H7 (cell line): ENCODE data around the gene UBE2F. TPM values are rescaled to one million over a fixed set of nuclear protein-coding genes. Genes with fewer than 3 reads are reported as not detected.
"Not testable (repeated sequence)": the region's sequence is repeated elsewhere in the genome, so short reads cannot be mapped to it uniquely, and the experiment has no call there.

Source experiments
- DNase-seq: peaks from one replicate; pipeline ENCODE4 v3.0.0; 2012
- H3K27me3 ChIP-seq: 2 replicates; pipeline ENCODE4 v1.6.0; 2011; ENCODE audit warnings: mild to moderate bottlenecking, low read length; ENCODE audit not compliant: control insufficient read depth, insufficient read depth
- H3K36me3 ChIP-seq: replicated peaks from 2 replicates; pipeline ENCODE4 v1.5.1; 2011; ENCODE audit warnings: low read length; ENCODE audit not compliant: control insufficient read depth, insufficient read depth
- H3K4me3 ChIP-seq: 2 replicates; pipeline ENCODE4 v1.5.1; 2011; ENCODE audit warnings: low read depth, mild to moderate bottlenecking, control low read depth, low read length, moderate library complexity; ENCODE audit not compliant: insufficient read depth
- total RNA-seq: library from RNA; depleted of rRNA; stranded (reverse); fragments of >200 nt; shearing (Covaris generic); gene quantifications from 2 replicates; pipeline ENCODE4 v1.2.3, GENCODE V29; 2014

UBE2F gene
- total RNA-seq, 1 experiment from 2014 or later, result 54.8 TPM

- no peak for DNase-seq
- Histone ChIP-seq H3K27me3 (no peaks in the 10 kb centered on the region), H3K4me3 (no peak overlapping the region), H3K36me3 (peaks cover 26% of the 10 kb centered on the region)
Observed at GRCh38 chr2:238066218-238066617, 99.4 kb downstream of the UBE2F start.

GRCh38 chr2:238066718-238067117 lies 99.9 kb downstream of the UBE2F start:
- peaks cover 27% of the 10 kb centered on the region for H3K36me3 ChIP-seq

GRCh38 chr2:238067939-238068338 lies 101.1 kb downstream of the UBE2F start:
- Histone ChIP-seq H3K4me3 (no peak overlapping the region), H3K36me3 (peaks cover 27% of the 10 kb centered on the region)

More at GRCh38 chr2:238066718-238067117, 99.9 kb downstream of the UBE2F start:
- H3K27me3 ChIP-seq, H3K4me3 ChIP-seq, DNase-seq: not testable (repeated sequence)

GRCh38 chr2:238069021-238069709 lies 102.4 kb downstream of the UBE2F start:
- H3K4me3 ChIP-seq, result no peak overlapping the region
- peaks cover 25% of the 10 kb centered on the region for H3K36me3 ChIP-seq
- DNase-seq, result peak; percentile 22
- H3K27me3 ChIP-seq, result no peaks in the 10 kb centered on the region

More at GRCh38 chr2:238067939-238068338, 101.1 kb downstream of the UBE2F start:
- H3K27me3 ChIP-seq, result no peaks in the 10 kb centered on the region
- no peak for DNase-seq

- peaks cover 23% of the 10 kb centered on the region for H3K36me3 ChIP-seq
- H3K27me3 ChIP-seq, result no peaks in the 10 kb centered on the region
- DNase-seq, result no peak
Observed at GRCh38 chr2:238069877-238070276, 103.1 kb downstream of the UBE2F start.

DNA sequence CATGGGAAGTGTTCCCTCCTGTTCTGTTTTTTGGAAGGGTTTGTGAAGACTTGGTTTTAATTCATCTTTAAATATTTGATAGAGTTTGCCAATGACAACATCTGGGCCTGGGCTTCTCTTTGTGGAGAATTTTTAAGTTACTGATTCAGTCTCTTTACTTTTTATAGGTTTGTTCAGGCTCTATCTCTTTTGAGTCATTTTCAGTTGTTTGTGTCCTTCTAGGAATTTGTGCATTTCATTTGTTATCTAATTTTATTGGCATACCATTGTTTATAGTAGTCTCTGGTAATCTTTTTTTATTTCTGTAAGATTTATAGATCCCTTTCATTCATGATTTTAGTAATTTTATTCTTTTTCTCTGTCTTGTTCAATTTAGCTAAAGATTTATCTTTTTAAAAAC lies 108.6 kb downstream of the UBE2F start:
- Histone ChIP-seq H3K4me3 (no peak overlapping the region), H3K27me3 (no peaks in the 10 kb centered on the region), H3K36me3 (peaks cover 3% of the 10 kb centered on the region)
- DNase-seq, result no peak

More at GRCh38 chr2:238069877-238070276, 103.1 kb downstream of the UBE2F start:
- H3K4me3 ChIP-seq, result no peak overlapping the region

- Histone ChIP-seq H3K4me3 (no peak overlapping the region), H3K27me3 (no peaks in the 10 kb centered on the region), H3K36me3 (peaks cover 9% of the 10 kb centered on the region)
- no peak for DNase-seq
Observed at GRCh38 chr2:238077292-238077691, 110.5 kb downstream of the UBE2F start.

GRCh38 chr2:238079874-238080327 lies 113.1 kb downstream of the UBE2F start:
- Histone ChIP-seq H3K27me3 (no peaks in the 10 kb centered on the region), H3K4me3 (no peak overlapping the region), H3K36me3 (peaks cover 23% of the 10 kb centered on the region)
- DNase-seq, result no peak

DNA sequence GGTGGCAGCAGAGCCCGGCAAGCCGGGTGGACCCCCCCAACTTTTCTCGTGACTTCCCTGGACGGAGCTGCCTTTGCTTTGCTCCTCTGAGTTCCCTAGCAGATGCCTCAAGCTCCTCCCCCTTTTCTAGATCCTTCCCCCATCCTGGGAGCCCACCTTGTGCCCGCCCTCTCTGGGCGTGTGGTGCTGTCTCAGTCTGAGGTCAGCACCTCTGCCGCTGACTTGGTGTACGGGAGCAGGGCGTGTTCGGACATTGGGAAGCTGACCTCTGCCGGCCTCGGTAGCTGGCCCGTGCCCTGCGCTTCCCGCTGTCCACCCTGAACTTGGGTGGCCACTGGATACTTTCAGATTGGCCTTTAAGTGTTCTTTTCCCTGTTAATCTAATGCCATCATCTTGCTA lies 113.7 kb downstream of the UBE2F start:
- H3K36me3 ChIP-seq, result peaks cover 23% of the 10 kb centered on the region
- H3K4me3 ChIP-seq, result no peak overlapping the region
- peak; percentile 63 for DNase-seq
- H3K27me3 ChIP-seq, result no peaks in the 10 kb centered on the region

DNA sequence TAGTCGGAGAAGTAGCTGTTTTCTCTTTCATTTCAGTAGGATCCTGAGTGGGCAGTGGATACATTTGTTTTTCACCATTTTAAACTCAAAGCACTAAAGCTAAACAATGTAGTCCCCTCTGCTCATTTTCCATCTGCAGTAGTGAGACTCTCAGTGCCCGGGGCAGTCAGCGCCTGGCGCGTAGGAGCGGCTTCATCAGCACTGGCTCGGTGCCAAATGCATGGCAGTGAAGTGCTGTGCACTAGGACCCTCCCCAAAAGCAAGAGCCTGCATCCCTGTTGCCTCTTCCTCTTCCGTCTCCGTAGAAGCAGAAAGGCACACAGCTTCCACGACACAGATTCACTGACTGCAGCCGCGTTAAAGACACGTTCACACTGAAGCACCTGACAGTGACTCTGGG lies 114.3 kb downstream of the UBE2F start:
- no peak for DNase-seq
- Histone ChIP-seq H3K27me3 (no peaks in the 10 kb centered on the region), H3K36me3 (peaks cover 23% of the 10 kb centered on the region)

GRCh38 chr2:238081561-238081960 lies 114.7 kb downstream of the UBE2F start:
- Histone ChIP-seq H3K27me3 (no peaks in the 10 kb centered on the region), H3K36me3 (peaks cover 25% of the 10 kb centered on the region), H3K4me3 (no peak overlapping the region)
- DNase-seq, result no peak

More for the DNA sequence above, 114.3 kb downstream of the UBE2F start:
- H3K4me3 ChIP-seq, result no peak overlapping the region

- H3K27me3 ChIP-seq, result no peaks in the 10 kb centered on the region
- H3K4me3 ChIP-seq, result no peak overlapping the region
- DNase-seq, result peak; percentile 25
- H3K36me3 ChIP-seq, result peaks cover 25% of the 10 kb centered on the region
Observed at GRCh38 chr2:238082151-238082550, 115.3 kb downstream of the UBE2F start.

DNA sequence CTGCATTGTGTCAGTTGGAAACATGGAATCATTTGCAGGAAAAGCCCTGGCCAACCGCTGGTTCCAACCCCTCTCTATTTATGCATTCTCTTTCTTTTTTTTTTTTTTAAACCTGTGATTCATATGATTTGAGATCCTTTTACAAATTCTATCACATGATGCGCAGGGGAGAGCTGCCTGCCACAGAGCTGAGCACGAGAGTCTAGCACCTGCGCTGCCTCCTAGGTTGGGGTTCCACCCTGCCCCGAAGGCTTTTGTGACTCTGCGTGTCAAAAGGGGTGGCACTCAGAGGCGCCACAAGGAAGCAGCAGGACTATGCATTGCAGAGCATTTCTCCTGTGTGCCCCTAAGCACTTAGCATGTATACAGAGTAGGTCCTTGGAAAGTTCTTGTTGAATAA lies 116.0 kb downstream of the UBE2F start:
- Histone ChIP-seq H3K4me3 (no peak overlapping the region), H3K36me3 (peaks cover 25% of the 10 kb centered on the region)
- DNase-seq, result no peak

GRCh38 chr2:238083919-238084318 lies 117.1 kb downstream of the UBE2F start:
- peaks cover 25% of the 10 kb centered on the region for H3K36me3 ChIP-seq
- H3K27me3 ChIP-seq, result no peaks in the 10 kb centered on the region
- no peak for DNase-seq
- H3K4me3 ChIP-seq, result no peak overlapping the region

More for the DNA sequence above, 116.0 kb downstream of the UBE2F start:
- H3K27me3 ChIP-seq, result no peaks in the 10 kb centered on the region

DNA sequence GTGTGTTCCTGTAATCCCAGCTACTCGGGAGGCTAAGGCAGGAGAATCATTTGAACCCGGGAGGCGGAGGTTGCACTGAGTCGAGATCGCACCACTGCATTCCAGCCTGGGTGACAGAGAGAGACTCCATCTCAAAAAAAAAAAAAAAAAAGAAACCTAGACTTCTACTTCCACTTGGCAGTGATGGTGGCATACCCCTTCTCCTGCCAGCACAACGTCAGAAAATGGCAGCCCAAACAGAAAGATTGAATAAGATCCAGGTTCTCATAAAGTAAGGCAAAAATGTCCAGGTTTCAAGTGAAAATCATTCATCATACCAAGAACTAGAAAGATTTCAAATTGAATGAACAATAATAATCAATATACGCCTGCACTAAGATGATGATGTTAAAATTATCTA lies 117.9 kb downstream of the UBE2F start:
- Histone ChIP-seq H3K4me3 (no peak overlapping the region), H3K36me3 (peaks cover 25% of the 10 kb centered on the region), H3K27me3 (no peaks in the 10 kb centered on the region)
- no peak for DNase-seq
